Keratinocyte (primary cell): Measurements from ENCODE around the gene ST8SIA4.

Experiments
- CTCF ChIP-seq, 3 experiments: IDR thresholded peaks in 1 of 3; conservative IDR thresholded peaks in 1 of 3; optimal IDR thresholded peaks in 1 of 3; 2 replicates in 2 of 3; 3 replicates in 1 of 3; pipeline versions ENCODE3 to v1.5.1; 2011; ENCODE audit warnings: low read length in 3 of 3, mild to moderate bottlenecking in 3 of 3, moderate library complexity in 2 of 3, control low read depth in 1 of 3, inconsistent platforms in 1 of 3; ENCODE audit not compliant: insufficient read depth in 2 of 3; ENCODE audit errors: extremely low read depth in 1 of 3
- EZH2 ChIP-seq: IDR thresholded peaks from one replicate; pipeline ENCODE4 v1.6.1; 2012; ENCODE audit warnings: inconsistent platforms, mild to moderate bottlenecking, low read length, moderate library complexity

- TF ChIP-seq CTCF (optimal IDR thresholded peaks at IDR 0.05 in 1 of 3, IDR thresholded peaks at IDR 0.05 in 1 of 3, conservative IDR thresholded peaks at IDR 0.05 in 1 of 3; ENCODE audit: extremely low read depth in 1 of 3, insufficient read depth in 2 of 3, low read length in 3 of 3), result no peak
- no peak for TF ChIP-seq EZH2
These were observed 81.3 kb downstream of the ST8SIA4 start for GRCh38 chr5:100821751-100822150.
